ENCODE measurements around the gene ANTXRL.
"Not testable (repeated sequence)": the region's sequence is repeated elsewhere in the genome, so short reads cannot be mapped to it uniquely, and the experiment has no call there.

Gene ANTXRL

DNA sequence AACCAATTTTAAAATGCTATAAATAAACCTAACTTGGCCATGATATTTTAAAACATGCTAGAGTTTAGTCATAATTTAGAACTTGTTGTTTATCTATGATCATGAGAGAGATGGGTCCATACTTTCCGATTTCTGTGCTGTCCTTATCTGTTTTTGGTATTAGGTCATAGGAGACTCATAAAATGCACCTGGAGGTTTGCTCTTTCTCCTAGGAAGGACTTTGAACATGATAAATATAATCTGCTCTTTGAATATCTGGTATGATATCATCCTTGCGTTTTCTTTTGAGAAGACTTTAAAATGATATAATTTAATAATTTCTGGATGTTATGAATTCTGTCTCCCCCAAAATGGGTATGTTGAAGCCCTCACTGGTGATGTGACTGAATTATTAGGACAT is 9.0 kb upstream of the ANTXRL start:
- no peak for DNase-seq

DNA sequence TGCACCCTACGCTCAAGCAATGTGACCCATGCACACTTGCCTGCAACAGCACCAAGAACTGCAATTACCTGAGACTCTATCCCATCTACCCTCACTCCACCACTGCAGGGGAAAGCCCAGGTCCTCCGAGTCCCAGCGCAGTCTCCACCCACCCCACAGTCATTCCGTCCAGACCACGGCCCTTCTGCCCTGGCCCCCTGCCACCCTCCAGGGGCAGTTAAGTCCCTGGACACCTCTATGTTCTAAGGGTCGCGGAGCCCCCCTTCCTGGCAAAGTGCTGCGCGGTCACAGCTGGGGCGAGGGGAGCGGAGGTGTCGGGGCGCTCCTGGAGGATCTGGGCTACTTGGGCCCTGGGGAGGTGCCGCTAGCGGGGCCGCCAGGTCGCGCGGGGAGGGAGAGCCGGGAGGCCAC is 4.4 kb upstream of the ANTXRL start:
- DNase-seq = not testable (repeated sequence)

DNA sequence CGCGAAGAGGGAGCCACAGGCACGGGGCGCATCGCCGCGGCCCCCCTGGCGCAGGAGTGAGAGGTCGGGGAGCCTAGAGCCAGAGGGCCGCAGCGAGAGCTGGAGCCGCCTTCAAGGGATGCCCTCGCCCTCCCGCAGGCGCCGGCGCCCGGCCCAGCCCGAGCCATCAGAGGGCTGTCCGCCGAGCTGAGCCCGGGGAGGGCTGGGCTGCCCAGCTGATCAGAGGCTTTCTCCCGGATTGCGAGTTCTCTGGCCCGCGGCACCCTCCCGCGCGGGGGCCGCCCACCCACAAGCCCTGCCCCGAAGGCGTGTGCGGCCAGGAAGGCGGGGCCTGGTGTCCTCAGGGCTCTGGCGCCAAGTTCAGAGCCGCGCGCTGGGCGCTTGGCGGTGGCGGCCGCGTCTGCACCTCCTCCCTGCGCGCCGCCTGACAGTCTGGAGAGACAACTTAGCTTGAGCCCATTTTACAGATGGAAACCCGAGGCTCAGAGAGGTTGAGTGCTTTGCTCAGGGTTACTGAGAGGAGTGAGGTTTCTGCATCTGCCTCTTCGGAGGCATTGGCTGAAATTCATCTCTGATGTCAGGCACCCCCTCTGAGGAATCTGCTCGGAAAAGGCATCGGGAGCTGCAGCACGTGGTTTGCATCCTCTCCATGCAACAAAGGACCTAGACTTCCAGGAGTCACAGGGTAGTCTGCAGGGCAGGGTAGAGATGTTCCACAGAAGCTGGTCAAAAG is 3.8 kb upstream of the ANTXRL start:
- no peak for DNase-seq

DNA sequence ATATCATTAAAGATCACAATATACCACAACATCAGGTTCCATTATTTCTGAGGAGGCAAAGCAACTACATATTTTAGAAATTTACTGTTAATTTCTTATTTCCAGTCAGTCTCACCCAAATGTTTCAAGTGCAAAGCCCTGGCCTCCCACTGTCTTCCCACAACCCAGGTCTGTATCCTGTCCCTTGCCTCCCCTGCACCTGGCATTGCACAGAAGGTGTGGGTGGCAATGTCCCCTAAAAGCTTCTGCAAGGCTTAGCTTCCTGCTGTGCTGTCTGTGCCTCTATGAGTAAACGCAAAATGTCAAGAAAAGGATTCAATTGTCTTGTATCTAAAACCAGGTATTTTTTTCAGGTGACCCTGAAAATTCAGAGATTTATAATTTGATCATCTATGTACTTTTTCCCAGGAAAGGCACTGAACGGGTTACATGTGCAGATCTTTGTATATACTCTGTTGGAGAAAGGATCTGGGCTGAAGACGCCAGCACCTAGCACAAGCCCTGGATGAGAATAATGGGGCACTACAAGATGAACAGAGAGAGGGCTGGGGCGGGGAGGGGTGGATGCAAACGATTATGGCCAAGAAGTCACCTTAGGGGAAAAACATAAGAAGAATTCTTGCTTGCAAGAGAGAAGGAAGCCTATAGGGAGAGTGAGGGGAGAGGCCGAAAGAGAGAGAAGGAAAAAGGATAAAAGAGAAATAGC is 3.1 kb upstream of the ANTXRL start:
- DNase-seq = no peak

DNA sequence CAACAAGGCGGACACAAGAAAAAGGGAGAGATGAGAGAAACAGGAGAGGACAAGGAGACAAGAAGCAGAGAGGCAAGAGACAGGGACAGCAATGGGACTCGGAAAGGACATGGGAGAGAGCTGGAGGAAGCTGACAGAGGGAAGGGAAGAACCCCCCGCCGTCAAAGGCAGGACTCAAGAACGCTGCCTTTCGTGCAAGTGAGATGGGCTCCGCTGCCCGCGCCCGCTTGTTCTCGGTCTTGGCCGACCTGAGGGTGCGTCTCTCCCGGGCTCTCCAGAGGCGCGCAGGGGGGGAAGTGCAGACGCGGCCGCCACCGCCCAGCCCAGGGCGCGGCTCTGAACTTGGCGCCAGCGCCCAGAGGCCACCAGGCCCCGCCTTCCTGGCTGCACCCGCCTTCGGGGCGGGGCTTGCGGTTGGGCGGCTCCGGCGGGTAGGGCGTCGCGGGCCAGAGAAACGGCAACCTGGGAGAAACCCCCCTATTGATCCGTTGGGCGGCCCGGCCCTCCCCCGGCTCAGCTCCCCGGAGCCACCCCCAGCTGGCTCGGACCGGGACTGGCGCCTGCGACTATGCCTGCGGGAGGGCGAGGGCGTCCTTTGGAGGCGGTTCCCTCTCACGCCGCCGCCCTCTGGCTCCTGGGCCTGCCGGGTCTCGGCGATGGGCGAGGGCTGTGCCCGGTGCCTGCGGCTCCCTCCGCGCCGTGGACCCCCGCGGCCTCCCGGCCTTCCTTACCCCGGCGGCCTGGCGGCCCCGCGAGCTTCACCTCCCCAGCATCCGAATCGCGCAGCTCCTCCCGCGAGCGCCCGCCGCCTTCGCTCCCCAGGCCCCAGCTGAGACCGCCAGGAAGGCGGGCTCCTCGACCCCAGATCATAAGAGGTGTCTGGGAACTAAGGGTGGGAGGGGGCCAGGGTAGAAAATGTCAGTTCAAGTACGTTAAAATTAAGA is 2.2 kb upstream of the ANTXRL start:
- DNase-seq = no peak

DNA sequence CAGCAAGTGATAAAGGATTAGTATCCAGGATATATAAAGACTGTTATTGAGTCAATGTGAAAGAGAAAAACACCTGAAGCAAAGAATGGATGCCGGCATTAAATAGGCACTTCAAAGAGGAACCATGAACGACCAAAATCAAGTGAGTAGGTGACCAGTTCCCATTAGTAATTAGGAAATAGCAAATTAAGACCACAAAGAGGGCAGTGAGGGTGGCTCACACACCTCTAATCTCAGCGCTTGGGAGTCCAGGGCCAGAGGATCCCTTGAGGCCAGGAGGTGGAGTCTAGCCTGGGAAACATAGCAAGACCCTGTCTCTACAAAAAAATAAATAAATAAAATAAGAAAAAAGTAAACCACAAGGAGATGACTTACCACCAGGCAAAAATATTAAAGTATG is 1.5 kb upstream of the ANTXRL start:
- no peak for DNase-seq

DNA sequence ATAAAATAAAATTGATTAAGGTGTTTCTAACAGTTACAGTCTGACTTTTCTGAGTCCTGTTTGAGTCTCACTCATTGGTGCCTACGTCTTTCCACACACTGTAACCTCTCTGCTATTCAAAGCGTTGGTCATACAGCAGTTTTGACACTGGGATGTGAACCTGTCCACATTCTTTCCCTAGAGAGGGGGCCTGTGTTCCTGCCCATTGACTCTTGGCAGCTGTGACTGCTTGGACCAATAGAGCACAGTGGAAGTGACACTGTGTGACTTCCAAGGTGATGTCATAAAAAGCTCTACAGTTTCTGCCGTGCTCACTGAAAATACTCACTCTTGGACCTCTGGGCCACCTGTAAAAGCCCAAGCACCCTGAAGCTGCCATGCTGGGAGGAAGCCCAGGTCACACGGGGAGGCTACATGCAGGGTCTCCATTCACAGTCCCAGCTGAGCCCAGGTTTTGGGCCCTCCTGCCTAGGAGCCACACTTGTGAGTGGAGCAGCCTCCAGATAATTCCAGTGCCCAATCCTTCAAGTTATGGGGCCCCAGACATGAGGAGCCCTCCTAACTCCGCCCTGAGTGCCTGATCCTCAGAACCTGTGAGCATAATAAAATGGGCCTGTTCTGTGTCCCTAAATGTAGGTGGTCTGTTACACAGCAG is 704 bp upstream of the ANTXRL start:
- no peak for DNase-seq

DNA sequence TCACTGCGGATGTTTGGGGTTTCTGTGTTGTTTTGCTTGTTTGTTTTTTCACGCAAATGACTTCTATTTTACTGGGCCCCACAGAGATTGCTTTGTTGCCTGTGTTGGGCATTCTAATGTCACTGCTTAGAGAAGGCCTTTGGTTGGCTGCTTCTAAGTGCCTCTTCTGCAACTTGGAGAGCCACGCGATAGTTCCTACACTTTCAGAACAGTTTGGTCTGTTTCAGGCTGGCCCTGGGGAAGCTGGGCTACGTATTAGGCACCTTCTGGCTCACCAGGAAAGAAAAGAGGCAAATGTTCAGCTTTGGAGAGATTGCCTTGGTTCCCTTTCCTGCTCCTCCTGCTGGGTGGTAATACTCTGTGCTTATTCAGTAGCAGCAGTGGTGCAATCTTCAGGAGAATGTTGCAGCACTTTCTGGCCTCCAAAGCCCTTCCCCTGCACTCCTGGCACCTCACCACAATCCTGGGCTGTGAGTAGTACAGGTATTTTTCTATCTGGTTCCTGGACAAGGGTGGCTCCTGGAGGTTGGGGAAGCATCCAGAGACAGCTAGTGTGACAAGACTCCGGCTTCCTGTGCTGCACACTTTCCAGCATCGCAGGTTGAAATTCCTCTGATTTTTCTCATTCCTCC is 1.2 kb downstream of the ANTXRL start:
- no peak for DNase-seq

DNA sequence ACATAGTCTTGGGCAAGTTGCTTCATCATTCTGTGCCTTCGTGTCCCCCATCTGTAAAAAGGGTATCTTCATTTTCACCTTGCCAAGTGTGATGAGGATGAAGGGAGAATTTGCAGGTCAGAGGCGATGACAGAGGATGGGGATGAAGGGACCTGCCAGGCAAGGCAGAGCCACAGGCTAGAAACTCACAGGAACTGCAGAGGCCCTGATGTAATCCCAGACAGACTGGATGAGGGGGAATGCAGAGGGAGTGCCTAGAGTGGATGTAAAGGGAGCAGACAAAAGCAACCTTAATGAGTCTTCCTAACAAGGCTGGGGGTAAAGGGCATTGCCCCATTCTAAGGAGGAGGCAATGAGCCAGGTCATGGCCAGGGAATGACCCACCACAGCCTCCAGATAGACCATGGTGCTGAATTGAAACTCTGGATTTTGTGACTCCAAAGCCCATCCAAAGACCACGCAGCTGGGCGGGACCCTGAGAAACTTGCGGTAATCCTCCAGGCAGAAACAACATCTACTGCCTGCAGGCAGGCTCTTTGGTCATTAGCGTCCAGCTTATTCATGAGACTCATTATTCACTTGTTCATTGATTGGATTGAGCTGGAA is 1.9 kb downstream of the ANTXRL start:
- no peak for DNase-seq

DNA sequence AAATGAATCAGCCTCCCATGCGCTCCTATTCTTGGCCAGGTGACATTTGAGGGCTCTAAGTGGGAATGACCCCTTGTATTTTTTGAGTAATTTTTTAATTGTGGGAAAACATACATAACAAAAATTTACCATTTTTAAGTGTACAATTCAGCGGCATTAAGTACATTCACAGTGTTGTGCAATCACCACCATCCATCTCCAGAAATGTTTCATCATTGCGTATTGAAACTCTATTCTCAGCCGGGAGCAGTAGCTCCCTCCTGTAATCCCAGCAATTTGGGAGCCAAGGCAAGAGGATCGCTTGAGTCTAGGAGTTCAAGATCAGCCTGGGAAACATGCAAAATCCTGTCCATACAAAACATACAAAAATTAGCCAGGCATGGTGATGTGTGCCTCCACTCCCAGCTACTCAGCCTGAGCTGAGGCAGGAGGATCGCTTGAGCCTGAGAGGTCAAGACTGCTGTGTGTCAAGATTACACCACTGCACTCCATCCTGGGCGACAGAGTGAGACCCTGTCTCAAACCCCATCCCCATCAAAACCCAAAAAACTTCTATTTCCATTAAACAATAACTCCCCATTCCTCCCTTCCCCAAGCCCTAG is 2.5 kb downstream of the ANTXRL start:
- no peak for DNase-seq

DNA sequence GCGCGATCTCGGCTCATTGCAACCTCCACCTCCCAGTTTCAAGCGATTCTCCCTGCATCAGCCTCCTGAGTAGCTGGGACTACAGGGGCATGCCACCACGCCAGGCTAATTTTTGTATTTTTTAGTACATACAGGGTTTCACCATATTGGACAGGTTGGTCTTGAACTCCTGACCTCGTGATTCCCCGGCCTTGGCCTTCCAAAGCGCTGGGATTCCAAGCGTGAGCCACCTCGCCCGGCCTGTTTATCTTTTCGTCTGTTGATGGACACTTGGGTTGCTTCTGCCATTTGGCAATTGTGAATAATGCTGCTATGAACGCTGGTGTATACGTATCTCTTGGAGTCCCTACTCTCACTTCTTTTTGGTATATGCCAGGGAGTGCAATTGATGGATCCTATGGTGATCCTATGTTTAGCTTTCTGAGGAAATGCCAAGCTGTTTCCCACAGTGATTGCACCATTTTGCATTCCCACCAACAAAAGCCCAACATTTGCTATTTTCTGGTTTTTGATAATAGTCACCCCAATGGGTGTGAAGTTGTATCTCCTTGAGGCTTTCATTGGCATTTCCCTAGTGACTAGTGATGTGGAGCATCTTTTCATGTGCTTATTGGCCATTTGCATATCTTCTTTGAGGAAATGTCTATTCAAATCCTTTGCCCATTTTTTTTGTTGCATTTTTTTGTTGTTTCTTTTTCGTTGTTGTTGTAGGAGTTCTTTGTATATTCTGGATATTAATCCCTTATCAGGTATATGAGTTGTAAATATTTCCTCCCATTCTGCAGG is 3.5 kb downstream of the ANTXRL start:
- DNase-seq = no peak

DNA sequence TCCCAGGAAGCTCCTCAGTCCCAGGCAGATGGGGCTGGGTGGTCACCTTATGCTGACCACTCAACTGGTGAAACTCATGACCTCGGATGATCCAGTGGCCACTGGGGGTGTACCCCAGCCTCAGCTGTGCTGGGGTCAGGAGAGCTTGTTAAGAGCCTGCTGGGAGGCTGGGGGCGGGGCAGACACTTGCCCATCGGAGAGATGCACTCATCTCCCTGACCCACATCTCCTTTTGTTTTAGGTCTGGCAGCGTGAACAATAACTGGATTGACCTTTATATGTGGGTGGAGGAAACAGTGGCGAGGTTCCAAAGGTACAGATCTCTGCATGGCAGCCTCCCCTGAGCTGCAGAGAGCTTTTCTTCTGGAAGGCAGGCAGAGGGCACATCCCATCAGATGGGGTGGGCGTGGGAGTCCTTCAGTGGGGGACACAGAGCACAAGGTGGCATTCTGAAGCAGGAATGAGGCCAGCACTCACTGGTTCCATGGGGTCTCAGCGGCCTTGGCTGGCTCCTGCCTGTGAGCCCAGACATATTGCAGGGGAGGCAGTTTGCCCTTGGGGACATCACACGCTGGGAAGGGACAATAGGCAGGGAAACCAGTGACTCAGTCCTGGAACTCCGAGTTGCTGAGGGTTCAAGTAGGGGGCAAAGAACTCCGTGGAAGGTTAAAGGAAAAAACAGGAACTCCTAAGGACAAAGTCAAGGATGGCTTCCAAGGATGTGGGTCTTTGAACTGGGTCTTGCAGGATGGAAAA is 5.2 kb downstream of the ANTXRL start:
- no peak for DNase-seq

DNA sequence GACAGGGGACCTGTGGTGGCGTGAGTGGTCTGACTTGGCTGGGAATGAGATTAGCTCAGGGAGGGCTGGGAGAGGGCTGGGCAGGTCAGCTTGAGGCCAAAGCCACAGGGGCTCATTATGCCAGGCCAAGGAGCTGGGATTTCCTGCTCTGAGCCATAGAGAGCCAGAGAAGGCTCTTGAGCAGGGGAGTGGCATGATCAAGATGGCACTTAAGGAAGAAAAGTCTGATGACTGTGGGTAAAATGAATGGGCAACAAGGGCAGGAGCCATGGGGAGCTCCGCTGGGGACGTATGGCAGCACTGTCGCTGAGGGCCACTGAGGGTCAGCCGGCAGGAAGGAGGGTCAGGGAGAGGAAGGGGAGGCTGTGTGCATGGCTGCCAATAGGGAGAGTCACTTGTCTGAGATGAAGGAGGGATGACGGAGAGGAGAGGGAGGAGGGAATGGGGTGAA is 5.8 kb downstream of the ANTXRL start:
- no peak for DNase-seq

DNA sequence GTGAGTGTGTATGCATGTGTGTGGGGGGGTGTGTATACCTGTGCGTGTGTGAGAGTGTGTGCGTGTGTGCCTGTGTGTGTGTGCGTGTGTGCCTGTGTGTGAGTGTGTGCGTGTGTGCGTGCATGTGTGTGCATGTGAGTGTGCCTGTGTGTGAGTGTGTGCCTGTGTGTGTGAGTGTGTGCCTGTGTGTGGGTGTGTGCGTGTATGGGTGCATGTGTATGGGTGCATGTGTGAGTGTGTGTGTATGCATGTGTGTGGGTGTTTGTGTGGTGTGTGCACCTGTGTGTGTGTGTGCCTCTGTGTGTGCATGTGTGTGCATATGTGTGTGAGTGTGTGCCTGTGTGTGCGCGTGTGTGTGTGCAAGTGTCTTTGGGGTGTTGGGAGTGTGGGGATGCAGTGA is 6.4 kb downstream of the ANTXRL start:
- DNase-seq = no peak

DNA sequence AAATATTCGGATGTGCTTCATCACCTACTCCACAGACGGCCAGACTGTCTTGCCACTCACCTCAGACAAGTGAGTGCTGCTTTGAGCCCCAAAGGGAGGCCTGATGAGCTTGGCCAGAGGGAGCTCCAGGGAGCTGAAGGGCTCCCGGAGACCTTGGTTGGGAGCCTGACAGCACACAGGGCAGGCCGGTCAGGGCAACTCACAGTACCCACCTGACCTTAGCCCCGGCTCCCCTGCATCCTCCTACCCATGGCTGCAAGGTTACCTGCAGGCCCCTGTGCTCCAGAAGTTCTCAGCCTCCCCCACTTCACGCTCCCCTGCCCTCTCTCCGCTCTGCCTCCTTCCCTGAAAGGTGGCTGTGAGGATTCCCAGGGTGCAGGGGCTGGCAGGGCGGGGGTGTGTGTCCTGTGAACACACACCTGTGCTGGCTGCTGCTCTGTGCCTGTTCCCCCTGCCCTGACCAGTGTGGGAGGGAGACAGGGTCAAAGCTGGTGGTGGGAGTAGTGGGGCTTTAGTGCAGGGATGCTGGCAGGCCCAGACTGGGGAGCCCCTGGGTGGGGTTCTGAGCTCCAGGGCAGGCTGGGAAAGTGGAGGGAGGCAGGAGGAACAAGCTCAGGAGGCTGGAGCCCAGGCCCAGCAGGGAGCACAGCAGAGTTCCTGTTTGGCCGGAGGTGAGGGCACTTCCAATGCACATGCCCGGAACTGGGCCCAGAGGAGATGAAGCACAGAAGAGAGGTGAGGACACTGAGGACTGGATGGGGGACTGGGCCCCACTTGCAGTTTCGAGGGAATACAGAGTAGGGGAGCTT is 7.2 kb downstream of the ANTXRL start:
- no peak for DNase-seq

DNA sequence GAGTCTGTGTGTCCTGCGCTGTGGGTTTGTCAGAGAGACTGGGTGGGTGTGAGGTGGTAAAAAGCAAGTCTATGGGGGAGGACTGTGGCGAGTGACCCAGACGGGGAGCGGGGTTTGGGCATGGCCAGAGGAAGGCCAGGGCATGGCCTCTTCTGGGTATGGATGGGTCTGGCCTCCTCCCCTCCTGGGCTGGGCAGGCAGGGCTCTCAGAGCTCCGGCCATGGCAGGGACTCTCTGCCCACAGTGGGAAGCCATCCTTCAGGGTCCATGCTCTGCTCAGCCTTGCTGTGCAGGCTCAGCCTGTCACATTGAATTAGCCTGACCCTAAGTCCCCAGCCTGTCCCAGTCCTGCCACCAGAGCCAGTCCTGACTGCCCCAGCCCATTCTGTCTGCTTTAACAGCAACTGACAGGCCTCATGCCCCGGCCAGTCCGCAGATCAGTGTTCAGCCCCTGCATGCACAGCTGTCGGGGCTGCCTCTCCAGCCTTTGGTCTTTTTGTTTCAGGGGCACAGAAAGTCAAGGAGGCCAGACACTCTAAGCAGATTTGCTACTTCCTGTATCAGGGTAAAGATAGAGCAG is 7.9 kb downstream of the ANTXRL start:
- no peak for DNase-seq

DNA sequence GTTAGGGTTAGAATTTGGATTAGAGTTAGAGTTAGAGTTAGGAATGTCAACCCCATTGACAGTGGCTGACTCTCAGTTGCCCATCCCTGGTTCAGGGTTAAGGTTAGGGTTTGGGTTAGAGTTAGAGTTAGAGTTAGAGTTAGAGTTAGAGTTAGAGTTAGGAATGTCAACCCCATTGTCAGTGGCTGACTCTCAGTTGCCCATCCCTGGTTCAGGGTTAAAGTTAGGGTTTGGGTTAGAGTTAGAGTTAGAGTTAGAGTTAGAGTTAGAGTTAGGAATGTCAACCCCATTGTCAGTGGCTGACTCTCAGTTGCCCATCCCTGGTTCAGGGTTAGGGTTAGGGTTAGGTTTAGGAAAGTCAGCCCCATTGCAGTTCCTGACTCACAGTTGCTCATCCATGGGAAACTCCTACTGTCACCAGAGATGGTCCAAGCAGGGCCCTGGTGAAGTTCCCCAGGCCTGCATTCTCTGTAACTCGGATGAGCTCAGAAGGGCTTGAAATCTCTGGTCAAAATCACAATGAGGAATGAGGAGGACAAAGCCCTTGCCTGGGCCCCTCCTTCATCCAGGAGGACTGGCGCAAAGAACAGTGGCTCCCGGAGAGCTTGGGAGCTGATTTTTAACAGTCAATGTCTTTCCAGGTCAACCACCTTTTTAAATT is 8.7 kb downstream of the ANTXRL start:
- DNase-seq = not testable (repeated sequence)

DNA sequence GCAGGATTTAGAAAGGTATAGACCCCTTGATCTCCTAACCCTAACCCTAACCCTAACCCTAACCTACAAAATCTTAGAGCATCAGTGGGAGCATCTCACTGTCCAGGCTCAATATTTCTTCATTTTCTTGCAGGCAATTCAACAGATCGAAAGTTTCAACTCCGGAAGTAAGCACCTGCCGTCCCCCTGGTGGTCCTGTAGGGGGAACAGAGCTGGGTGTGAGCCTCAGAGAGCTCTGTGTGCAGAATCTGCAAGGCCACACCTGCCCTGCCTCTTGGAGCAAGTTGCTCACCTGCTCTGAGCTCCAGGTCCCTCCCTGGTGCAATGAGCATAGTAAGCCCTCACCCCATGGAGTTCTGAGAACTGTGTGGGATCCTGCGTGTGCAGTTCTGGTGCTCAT is 9.3 kb downstream of the ANTXRL start:
- DNase-seq = not testable (repeated sequence)
